Vagina (tissue), 2 donors: Measurements from ENCODE around the gene PSD. TPM values are rescaled to one million over a fixed set of nuclear protein-coding genes. Genes with fewer than 3 reads are reported as not detected.

Experiments
- DNase-seq, 2 donors: peaks; one replicate each; pipeline ENCODE4 v3.0.0-alpha.2; 2017; ENCODE audit errors: extremely low spot score in 2 of 2
- H3K27ac ChIP-seq: fragments of 200-600 bp; sonication (generic); one replicate; pipeline ENCODE4 v1.5.1; 2019
- H3K27me3 ChIP-seq: fragments of 200-600 bp; sonication (generic); one replicate; pipeline ENCODE4 v1.5.1; 2019
- H3K36me3 ChIP-seq, 2 donors: fragments of 200-600 bp; sonication (generic); one replicate each; pipeline ENCODE4 v1.5.1; 2017 to 2019
- H3K4me1 ChIP-seq: fragments of 200-600 bp; sonication (generic); one replicate; pipeline ENCODE4 v1.5.1; 2019
- H3K4me3 ChIP-seq, 2 donors: fragments of 200-600 bp; sonication (generic); 1 replicate in 1 of 2; 2 replicates in 1 of 2; pipeline ENCODE4 v1.5.1; 2016 to 2019
- H3K9me3 ChIP-seq: fragments of 200-600 bp; sonication (generic); one replicate; pipeline ENCODE4 v1.5.1; 2019
- CTCF ChIP-seq, 3 experiments: fragments of 450-650 bp in 2 of 3; fragments of 200-600 bp in 1 of 3; sonication (generic) in 1 of 3; IDR thresholded peaks; one replicate each; pipeline ENCODE4 v1.5.1; 2017 to 2019; ENCODE audit warnings: antibody characterized with exemption in 3 of 3, mild to moderate bottlenecking in 2 of 3, moderate library complexity in 2 of 3
- POLR2A ChIP-seq, 2 donors: fragments of 450-650 bp; IDR thresholded peaks; one replicate each; pipeline ENCODE4 v1.6.1; 2017; ENCODE audit warnings: antibody characterized with exemption in 2 of 2, mild to moderate bottlenecking in 2 of 2, moderate library complexity in 2 of 2
- POLR2AphosphoS5 ChIP-seq, 2 donors: sonication (generic); formaldehyde crosslinking; IDR thresholded peaks; one replicate each; pipeline ENCODE4 v1.9.0; 2017; ENCODE audit warnings: antibody characterized with exemption in 2 of 2, mild to moderate bottlenecking in 2 of 2, low read depth in 1 of 2; ENCODE audit not compliant: insufficient read depth in 1 of 2
- intact Hi-C: fragments of 100-400 bp; cut with DNase I; formaldehyde crosslinking; loops from one replicate; pipeline ENCODE4 v1.15.1; 2023
- total RNA-seq: library from RNA; depleted of rRNA; stranded (reverse); fragments of >200 nt; gene quantifications from one replicate; pipeline ENCODE4 v1.2.3, GENCODE V29; 2016

PSD gene
- total RNA-seq, 1 donor from 2014 or later, result 6.4 TPM

GRCh38 chr10:102394079-102394800, 24.3 kb downstream of the PSD start:
- Histone ChIP-seq H3K36me3 (peaks cover 0 to 4% of the 10 kb centered on the region in 2 donors), H3K9me3 (no peaks in the 10 kb centered on the region), H3K4me1 (peaks cover 42% of the 10 kb centered on the region), H3K4me3 (peak overlapping the region; percentile 67 to 90), H3K27ac (peak overlapping the region; percentile 98), H3K27me3 (no peaks in the 10 kb centered on the region)
- DNase-seq, result peak in 1 of 2 donors; percentile 96
- intact Hi-C loops, result loop anchor here (10.0 kb wide), 1 partner anchor 191 kb away; no protein-coding TSS in a partner anchor
- TF ChIP-seq POLR2AphosphoS5 (IDR thresholded peaks at IDR 0.05; ENCODE audit: insufficient read depth in 1 of 2, low read depth in 1 of 2) (peak; percentile 82 to 97), CTCF (IDR thresholded peaks at IDR 0.05) (peak in 2 of 3 experiments; percentile 69 to 97), POLR2A (IDR thresholded peaks at IDR 0.05) (peak; percentile 41 to 81)

GRCh38 chr10:102393411-102394078, 25.0 kb downstream of the PSD start:
- no peaks in the 10 kb centered on the region for H3K27me3 ChIP-seq
- no peaks in the 10 kb centered on the region for H3K9me3 ChIP-seq
- TF ChIP-seq POLR2A (IDR thresholded peaks at IDR 0.05) (no peak), CTCF (IDR thresholded peaks at IDR 0.05) (peak in 2 of 3 experiments; percentile 61 to 99)
- peaks cover 0 to 4% of the 10 kb centered on the region in 2 donors for H3K36me3 ChIP-seq
- peak overlapping the region; percentile 98 for H3K27ac ChIP-seq
- intact Hi-C loops, result loop anchor here (10.0 kb wide), 1 partner anchor 191 kb away; no protein-coding TSS in a partner anchor
- H3K4me3 ChIP-seq, result peak overlapping the region; percentile 67 to 90
- no peak for DNase-seq
- H3K4me1 ChIP-seq, result peaks cover 35% of the 10 kb centered on the region

GRCh38 chr10:102392306-102392705, 26.3 kb downstream of the PSD start:
- H3K4me3 ChIP-seq, result no peak overlapping the region
- peaks cover 31% of the 10 kb centered on the region for H3K4me1 ChIP-seq
- no peaks in the 10 kb centered on the region for H3K9me3 ChIP-seq
- H3K27ac ChIP-seq, result no peak overlapping the region
- no peaks in the 10 kb centered on the region for H3K36me3 ChIP-seq
- no peaks in the 10 kb centered on the region for H3K27me3 ChIP-seq
- no peak for TF ChIP-seq POLR2A (IDR thresholded peaks at IDR 0.05)
- intact Hi-C loops, result loop anchor here (10.0 kb wide), 1 partner anchor 192 kb away; no protein-coding TSS in a partner anchor
- no peak for DNase-seq

GRCh38 chr10:102389894-102390293, 28.7 kb downstream of the PSD start:
- Histone ChIP-seq H3K9me3 (no peaks in the 10 kb centered on the region), H3K36me3 (no peaks in the 10 kb centered on the region), H3K4me1 (peaks cover 10% of the 10 kb centered on the region), H3K27ac (no peak overlapping the region), H3K4me3 (no peak overlapping the region), H3K27me3 (no peaks in the 10 kb centered on the region)
- no peak for TF ChIP-seq CTCF (IDR thresholded peaks at IDR 0.05)
- no peak for TF ChIP-seq POLR2A (IDR thresholded peaks at IDR 0.05)
- TF ChIP-seq POLR2AphosphoS5 (IDR thresholded peaks at IDR 0.05; ENCODE audit: insufficient read depth in 1 of 2, low read depth in 1 of 2), result no peak
- no peak for DNase-seq
- intact Hi-C loops, result loop anchor here (10.0 kb wide), 1 partner anchor 195 kb away; no protein-coding TSS in a partner anchor

GRCh38 chr10:102384606-102385429, 33.8 kb downstream of the PSD start:
- intact Hi-C loops, result no loop called here

More at GRCh38 chr10:102384606-102385429, 33.8 kb downstream of the PSD start:
- DNase-seq, result no peak
- no peaks in the 10 kb centered on the region for H3K27me3 ChIP-seq
- H3K36me3 ChIP-seq, result peaks cover 0 to 27% of the 10 kb centered on the region in 2 donors
- no peak overlapping the region for H3K4me3 ChIP-seq
- no peaks in the 10 kb centered on the region for H3K4me1 ChIP-seq
- no peak overlapping the region for H3K27ac ChIP-seq
- no peaks in the 10 kb centered on the region for H3K9me3 ChIP-seq
- TF ChIP-seq POLR2A (IDR thresholded peaks at IDR 0.05), result no peak
- no peak for TF ChIP-seq CTCF (IDR thresholded peaks at IDR 0.05)
- TF ChIP-seq POLR2AphosphoS5 (IDR thresholded peaks at IDR 0.05; ENCODE audit: insufficient read depth in 1 of 2, low read depth in 1 of 2), result no peak
